ENCODE measurements around the gene TRIML1.
A peak's percentile ranks its signal among the peaks of the same experiment; 100 is the strongest.

TRIML1 gene, protein sequence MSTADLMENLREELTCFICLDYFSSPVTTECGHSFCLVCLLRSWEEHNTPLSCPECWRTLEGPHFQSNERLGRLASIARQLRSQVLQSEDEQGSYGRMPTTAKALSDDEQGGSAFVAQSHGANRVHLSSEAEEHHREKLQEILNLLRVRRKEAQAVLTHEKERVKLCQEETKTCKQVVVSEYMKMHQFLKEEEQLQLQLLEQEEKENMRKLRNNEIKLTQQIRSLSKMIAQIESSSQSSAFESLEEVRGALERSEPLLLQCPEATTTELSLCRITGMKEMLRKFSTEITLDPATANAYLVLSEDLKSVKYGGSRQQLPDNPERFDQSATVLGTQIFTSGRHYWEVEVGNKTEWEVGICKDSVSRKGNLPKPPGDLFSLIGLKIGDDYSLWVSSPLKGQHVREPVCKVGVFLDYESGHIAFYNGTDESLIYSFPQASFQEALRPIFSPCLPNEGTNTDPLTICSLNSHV

DNA sequence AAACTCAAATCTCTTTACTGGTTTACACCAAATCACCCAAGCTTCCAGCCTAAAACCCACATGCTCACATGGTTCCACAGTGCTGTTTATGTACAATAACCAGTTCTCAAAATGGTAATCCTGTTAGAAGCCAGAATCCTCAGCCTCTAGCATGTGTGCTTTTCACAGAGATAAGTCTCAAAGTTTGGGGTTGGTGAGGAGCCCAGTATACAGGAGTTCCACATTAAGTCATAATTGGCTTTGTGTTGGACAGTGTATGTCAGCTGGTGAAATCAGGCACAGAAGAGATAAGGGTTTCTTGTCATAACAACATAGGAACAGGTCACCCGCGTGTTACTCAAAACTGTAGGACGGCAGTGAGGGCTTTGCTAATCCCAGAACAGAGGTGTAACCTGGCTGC lies at the start of gene TRIML1:
Gene TRIML1 (plus strand): TSS at position 301 of the 400 bp plus-strand sequence. CDS start 118 bp downstream, outside the sequence.
- FAIRE-seq (no peak), DNase-seq (ENCODE audit: low spot score) (no peak)

DNA sequence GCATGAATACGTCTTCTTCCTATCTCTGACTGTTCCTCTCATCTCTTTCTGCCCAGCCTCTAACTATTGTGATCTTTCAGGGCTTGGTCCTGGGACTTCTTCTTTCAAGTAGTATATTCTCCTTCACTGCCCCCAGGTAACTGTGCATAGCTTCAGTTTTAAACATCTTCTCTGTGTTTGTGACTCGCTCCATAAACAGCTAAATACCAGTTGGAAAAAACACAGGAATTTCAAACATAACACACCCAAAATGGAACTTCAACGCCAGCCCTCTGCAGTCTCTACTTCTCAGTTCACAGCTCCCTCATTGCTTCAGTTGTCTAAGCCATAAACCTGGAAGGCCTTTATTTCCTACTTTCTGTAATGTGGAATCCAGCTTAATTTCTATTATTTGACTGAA lies 46.4 kb upstream of the TRIML1 start:
- DNase-seq (ENCODE audit: low spot score) (no peak), FAIRE-seq (no peak)

DNA sequence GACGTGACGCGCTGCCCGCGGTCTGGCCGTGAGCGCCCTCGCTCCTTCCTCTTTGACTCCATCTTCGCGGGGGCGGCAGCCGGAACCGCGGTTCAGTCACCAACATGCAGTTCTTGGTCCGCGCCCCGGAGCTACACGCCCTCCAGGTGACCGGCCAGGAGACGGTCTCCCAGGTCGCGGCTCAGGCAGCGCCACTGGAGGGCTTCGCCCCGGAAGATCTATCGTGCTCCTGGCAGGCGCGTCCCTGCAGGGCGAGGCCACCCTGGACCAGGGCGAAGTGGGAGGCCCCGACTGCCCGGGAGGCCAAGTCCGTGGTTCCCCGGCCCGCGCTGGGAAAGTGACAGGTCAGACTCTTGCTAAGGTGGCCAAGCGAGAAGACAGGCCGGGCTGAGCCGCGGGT lies 32.8 kb upstream of the TRIML1 start:
- FAIRE-seq, result no peak

DNA sequence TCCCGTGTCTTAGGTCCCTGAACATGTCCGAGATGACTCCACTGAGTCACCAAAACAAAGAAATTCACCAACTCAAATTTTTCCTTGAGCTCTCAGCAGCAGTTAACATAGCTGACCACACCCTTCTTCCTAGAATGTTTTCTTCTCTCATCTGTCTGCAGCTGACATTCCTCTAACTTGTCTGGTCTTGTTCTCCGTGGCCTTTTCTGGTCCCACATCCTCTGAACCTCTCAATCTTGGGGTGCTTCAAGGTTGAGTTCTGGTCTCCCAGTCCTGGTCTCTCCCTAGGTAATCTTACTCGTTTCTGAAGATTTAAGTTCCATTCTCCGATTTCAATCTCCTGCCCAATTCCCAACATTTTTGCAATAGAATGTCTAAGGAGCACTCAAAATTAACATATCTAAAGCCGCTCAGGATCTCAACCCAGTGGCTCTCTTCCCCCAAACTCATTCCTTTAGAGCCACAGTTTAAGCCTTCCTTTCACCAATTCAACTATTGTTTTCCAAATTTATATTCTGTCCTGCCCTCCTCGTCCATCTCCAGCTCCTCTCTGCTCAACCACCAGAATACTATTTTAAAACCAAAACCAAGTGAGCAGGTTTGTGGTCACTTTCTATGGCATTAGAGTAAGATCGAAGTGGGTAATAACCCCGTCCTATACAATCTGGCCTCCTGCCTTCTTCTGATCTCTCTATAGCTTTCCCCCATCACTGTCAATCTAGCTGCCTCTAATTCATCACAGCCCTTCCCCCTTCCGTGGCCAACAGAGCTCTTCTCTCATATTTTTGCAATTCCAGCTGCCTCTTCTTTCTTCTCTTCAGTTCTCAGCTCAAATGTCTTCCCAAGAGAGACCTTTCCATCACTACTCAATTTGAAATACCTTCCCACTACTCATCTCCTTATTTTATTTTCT lies 31.1 kb upstream of the TRIML1 start:
- FAIRE-seq (no peak), DNase-seq (ENCODE audit: low spot score) (no peak)

More for the DNA sequence above, 32.8 kb upstream of the TRIML1 start:
- no peak for DNase-seq (ENCODE audit: low spot score)

DNA sequence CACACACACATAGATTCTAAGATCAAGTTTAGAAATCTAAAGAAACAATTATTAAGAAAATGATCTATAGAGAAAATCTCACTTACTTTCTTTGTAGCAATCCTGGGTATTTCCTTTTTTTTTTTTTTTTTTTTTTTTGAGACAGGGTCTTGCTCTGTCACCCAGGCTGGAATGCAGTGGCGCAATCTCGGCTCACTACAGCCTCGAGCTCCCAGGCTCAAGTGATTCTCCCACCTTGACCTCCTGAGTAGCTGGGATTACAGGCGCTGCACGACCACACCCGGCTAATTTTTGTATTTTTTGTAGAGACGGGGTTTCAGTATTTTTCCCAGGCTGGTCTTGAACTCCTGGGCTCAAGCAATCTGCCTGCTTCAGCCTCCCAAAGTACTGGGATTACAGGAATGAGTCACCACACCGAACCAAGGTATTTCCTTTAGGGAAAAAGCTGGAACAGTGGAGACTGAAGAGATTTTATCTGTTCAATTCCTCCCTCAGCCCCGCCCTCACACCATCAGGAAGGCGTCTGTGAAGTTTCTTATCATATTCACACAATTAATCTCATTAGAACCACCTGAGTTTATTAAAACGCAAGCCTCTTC lies 30.0 kb upstream of the TRIML1 start, which contains the start of gene TRIML2:
Gene TRIML2 (minus strand): TSS at position 447 of the 599 bp plus-strand sequence. CDS start 4,235 bp downstream, outside the sequence.
- FAIRE-seq (no peak), DNase-seq (ENCODE audit: low spot score) (no peak)

DNA sequence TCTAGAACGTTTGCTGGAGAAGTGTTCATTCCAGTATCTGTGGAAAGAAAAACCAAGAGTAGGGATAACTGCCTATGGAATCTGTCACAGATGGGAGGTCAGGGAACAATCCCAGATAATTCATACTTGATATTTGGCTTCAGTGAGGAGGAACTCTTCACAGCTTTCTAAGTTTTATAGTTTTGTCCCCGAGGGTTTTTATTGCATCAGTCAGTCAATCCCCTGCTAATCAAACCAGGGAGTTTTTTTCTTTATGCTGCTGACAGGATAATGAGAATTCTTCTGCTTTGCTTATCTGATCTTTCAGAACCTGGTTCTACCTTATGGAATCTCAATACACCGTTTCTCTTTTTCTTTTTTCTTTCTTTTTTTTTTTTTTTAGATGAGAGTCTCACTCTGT lies 29.2 kb upstream of the TRIML1 start:
- DNase-seq (ENCODE audit: low spot score) (no peak), FAIRE-seq (no peak)

DNA sequence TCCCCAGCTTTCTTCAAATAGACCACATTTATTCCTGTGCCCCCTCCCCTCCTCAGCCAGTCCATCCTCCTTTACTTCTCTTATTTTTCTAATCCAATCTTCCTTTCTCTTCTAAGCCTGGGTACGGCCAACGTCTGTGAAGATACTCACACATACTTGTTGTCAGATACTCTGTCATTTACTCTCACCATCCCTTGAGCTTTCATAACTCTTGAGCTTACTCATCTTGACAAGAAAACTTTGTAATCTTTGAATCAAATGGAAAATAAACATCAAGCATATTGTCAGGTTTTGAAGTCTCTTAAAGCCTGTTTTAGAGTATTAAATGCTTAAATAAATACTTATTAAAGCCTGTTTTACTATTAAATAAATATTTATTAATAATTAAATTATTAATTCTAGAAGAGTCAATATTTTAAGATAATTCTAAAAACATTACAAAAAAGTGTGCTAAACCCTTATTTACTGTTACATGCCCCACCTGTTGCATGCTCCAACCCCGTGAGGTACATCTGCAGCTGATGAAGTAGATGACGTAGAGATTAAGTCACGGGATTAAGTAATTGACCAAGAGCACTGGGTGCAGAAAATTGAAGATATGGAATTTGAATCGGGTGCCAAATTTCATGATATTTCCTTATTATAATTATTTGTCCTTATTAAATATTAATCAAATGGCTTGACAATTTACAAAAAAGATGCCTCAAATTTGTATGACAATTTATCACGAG lies 28.3 kb upstream of the TRIML1 start:
- FAIRE-seq (no peak), DNase-seq (ENCODE audit: low spot score) (no peak)

DNA sequence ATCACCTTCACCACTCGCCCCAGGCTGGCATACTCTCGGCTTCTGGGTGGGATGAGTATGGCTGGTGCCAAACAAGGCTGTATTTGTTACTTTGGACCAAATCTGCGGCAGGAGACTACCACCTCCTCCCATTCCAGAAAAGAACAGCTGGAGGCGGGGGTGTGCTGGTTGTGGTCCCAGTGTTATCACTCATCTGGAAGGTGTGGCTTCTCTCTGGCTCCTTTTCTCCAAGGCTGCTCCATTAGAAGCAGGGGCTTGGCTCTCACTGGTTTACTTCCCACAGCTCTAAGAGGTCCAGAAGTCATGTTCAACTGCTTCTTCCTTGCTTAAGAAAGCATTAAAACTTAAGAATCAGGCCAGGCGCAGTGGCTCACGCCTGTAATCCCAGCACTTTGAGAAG lies 27.3 kb upstream of the TRIML1 start:
- FAIRE-seq, result no peak
- no peak for DNase-seq (ENCODE audit: low spot score)

DNA sequence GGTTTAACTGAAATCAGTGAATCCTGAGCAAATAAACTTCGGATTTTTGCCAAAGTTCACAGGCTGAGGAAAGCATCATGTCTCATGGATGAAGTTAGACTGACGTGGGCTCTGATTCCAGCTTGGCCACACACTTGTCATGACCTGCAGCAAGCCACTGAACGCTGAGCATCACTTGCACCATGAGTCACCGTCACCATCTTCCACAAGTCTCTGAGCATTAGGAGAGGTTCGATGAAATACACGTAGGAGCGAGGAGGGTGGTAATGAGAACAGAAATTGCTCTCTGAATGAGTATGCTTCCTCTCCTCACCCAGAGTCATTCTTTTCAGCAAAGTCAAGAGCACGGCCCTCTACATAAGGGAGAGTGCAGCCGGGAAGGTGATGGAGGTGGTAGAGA lies 26.1 kb upstream of the TRIML1 start:
- FAIRE-seq (no peak), DNase-seq (ENCODE audit: low spot score) (no peak)

DNA sequence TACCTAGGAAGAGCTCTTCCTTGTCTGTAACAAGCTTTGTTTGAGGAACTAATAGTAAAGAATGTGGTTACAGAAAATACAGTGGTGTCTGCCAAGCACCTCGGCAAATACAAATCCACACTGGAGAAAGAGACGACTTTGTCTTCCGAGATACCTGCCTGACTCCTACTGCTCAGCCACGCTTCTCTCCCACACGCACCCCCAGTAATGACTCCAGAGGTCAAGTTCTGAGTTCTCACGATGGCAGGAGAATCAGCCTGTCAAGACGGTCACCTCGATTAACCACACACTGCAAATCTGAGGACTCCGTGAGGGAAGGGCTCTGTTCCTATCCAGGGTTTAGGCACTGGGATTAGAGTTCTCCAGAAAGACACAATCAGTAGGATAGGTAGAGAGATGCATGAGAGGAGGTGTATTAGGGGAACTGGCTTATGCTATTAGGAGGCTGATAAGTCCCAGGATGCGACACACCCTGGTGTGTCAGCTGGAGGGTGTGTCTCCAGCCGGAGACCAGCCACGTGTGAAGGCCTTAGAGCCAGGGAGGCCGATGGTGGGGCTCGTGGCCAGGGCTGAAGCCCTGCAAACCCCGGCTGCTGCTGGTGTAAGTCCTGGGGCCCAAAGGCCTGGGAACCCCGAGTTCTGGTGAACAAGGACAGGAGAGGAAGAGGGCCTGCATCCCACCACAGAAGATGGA lies 21.5 kb upstream of the TRIML1 start:
- no peak for FAIRE-seq
- no peak for DNase-seq (ENCODE audit: low spot score)

DNA sequence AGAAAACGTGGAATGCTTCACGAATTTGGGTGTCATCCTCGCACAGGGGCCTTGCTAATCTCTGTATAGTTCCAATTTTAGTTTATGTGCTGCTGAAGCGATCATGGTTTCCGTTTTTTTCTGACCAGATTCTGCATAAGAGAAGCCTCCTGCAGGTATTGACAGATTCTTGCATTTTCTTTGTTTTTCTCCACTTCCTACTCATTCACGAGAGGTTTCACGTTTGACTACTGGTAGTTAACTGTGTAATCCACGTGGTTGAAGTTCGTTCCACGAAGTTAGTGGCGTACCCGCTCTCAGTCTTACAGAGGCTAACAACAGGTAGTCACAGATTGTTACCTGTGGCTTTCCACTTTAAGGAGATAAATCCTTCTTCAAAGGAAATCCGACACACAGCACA lies 17.7 kb upstream of the TRIML1 start:
- FAIRE-seq (no peak), DNase-seq (ENCODE audit: low spot score) (no peak)

DNA sequence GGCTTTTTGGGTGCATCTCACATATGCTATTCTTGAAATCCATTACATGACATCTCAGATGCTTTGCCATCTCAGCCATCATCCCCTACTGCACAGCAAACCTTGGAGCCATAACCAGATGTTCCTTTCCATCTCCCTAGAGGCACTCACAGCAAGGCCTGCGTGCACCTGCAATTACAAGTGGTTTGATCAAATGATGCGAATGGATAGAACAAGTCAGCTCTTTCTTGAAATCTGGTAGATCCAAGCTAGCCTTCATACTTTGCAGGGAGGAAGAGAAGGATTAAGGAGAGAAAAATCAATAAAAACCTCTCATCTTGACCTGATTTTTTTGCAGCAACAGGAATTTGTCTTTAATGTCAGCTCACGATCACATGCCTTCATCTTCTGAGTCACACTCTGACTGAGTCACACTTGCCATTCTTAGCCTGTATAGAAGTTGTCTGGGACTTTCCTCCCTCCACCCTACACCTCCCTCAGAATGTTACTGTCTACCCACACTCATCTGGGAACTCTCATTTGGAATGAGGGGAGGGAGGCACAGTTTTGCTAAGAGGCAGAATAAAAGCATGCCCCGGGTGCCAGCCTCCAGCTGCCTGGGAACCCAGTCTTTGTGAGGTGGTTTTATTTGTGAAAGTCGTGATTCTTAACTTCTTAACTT lies 11.9 kb upstream of the TRIML1 start:
- peak; percentile 71 for DNase-seq (ENCODE audit: low spot score)

DNA sequence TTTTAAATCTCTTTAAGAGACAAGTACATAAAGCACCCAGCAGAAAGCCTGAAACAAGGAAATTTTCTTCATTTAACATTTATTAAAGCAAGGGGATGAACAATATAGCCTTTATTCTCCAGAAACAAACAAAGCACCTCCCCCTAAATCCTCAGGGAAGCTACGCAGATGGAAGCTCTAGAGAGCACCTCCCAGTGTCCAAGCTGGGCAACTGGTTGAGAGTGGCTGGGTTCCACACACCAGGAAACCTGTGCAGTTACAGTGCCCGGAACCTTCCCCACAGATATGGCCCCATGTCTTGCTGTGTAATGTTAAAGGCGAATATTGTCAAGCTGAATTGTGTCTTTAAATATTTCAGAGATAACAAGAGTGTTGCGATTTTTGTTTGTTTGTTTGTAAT lies 8.9 kb upstream of the TRIML1 start:
- no peak for FAIRE-seq

More for the DNA sequence above, 11.9 kb upstream of the TRIML1 start:
- FAIRE-seq, result peak; percentile 81

DNA sequence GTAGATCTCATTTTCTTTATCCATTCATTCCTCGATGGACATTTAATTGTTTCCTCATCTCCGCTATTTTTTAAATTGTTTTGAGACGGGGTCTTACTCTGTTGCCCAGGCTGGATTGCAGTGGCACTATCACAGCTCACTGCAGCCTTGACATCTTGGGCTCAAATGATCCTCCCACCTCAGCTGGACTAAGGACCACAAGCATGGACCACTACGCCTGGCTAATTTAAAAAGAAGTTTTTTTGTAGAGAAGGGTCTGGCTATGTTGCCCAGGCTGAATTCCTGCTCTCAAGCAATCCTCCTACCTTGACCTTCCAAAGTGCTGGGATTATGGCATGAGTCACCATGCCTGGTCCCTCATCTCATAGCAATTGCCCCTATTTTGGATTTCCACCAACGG lies 7.0 kb upstream of the TRIML1 start:
- no peak for FAIRE-seq
- DNase-seq (ENCODE audit: low spot score), result no peak

More for the DNA sequence above, 8.9 kb upstream of the TRIML1 start:
- DNase-seq (ENCODE audit: low spot score), result no peak

DNA sequence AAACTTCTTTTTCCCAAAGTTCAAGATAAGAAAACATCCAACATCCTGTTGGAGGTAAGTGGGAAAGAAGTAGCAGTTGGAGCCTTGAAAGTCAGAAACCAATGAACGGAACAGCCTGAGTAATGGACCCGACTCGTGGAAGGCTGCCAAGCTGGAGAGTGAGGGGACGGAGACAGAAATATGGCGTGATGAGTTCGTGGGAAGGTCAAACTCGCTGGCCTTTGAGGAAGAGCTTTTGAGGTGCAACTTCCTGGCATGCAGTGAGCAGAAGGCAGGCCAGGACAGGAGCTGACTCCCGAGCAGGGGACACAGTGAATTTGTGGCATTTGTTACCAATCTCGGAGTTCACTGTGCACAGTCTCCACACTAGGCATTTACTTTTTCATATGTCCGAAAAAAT lies 1.0 kb upstream of the TRIML1 start:
- peak; percentile 45 for FAIRE-seq
- peak; percentile 30 for DNase-seq (ENCODE audit: low spot score)

DNA sequence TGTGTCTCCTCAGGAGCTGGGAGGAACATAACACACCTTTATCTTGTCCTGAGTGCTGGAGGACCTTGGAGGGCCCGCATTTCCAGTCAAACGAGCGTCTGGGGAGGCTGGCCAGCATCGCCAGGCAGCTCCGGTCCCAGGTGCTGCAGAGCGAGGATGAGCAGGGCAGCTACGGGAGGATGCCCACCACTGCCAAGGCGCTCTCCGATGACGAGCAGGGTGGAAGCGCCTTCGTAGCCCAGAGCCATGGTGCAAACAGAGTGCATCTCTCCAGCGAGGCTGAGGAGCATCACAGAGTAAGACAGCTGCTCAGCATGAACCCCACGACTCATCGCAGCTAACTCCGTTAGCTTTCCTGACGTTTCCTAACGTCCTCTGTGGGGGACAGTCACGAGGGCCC lies 430 bp downstream of the TRIML1 start:
- FAIRE-seq (no peak), DNase-seq (ENCODE audit: low spot score) (no peak)

DNA sequence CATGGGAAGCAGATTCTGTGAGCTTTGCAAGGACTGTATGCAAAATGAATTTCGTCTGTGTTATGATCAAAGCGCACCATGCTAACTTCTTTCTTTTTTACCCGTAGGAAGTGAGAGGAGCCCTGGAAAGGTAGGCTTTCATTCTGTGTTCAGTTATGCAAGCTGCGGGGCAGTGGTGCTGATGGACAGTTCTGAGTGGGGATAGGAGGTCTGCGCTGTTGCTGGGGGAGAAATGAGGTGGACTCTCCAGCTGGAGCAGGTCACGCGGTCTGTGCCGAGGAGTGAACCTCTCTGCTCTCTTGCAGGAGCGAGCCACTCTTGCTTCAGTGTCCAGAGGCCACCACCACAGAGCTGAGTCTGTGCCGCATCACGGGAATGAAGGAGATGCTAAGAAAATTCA lies 4.5 kb downstream of the TRIML1 start:
- DNase-seq (ENCODE audit: low spot score) (no peak), FAIRE-seq (no peak)

DNA sequence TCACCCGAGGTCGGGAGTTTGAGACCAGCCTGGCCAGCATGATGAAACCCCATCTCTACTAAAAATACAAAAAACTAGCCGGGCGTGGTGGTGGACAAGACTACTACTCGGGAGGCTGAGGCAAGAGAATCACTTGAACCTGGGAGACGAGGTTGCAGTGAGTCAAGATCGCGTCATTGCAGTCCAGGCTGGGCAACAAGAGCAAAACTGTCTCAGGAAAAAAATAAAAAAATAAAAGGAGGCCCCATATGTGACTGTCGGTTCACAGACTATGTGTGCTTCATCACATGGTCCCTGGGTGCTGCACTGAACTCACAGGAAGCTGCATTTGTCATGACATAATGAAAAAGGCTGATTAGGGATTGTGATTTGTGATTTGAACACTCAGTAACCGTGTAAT lies 6.4 kb downstream of the TRIML1 start:
- FAIRE-seq, result no peak
- peak; percentile 25 for DNase-seq (ENCODE audit: low spot score)

DNA sequence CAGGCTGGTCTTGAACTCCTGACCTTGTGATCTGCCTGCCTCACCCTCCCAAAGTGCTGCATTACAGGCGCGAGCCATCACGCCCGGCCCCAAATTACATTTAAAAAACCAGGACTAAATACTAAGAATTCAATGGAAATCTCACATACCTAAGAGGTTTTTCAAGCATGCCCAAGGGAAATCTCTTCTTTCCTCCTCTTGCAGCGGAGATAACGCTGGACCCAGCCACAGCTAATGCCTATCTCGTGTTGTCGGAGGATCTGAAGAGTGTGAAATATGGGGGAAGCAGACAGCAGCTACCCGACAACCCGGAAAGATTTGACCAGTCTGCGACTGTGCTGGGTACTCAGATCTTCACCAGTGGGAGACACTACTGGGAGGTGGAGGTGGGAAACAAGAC lies 7.4 kb downstream of the TRIML1 start:
- FAIRE-seq (no peak), DNase-seq (ENCODE audit: low spot score) (no peak)

DNA sequence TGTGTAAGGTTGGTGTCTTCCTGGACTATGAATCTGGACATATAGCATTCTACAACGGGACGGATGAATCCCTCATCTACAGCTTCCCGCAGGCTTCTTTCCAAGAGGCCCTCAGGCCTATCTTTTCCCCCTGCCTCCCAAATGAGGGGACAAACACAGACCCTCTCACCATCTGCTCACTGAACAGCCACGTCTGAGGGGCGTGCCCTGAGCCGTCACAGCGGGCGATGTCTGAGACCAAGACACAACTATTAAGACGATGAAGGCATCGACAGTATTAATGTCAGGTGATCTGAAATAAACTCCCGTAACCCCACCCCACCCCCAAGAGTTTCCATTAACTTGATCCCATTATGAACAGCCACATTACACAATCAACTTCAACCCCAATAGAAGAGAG lies 7.9 kb downstream of the TRIML1 start:
- FAIRE-seq, result no peak
- DNase-seq (ENCODE audit: low spot score), result no peak
